Heart left ventricle (tissue), 13 donors: Measurements from ENCODE around the gene NDUFB5.

ENCODE experiments used
- POLR2A ChIP-seq, 2 donors: fragments of 450-650 bp; IDR thresholded peaks; one replicate each; pipeline ENCODE4 v1.6.1; 2017; ENCODE audit warnings: antibody characterized with exemption in 2 of 2, mild to moderate bottlenecking in 2 of 2, moderate library complexity in 2 of 2
- TF ChIP-seq, protein P1 (sequence below), 12 donors: fragments of 200-600 bp; sonication (generic) in 4 of 12; IDR thresholded peaks; one replicate each; pipeline versions ENCODE4 v1.5.0 to v1.8.0; 2018 to 2022; ENCODE audit warnings: antibody characterized with exemption in 12 of 12, mild to moderate bottlenecking in 5 of 12
- donor health status: ischemic (EF 13 %, LVEDD 7.1; RV severe dilation, severe dysfunction).
- donor health status: DM: no; HTN: yes; CAD: no.
- donor health status: DM: no; HTN: no; CAD: no.
- donor health status: ischemic (EF 25% LVEDD 6.9; RV normal size, moderate dysfunction).
- donor health status: ischemic (EF 25% LVEDD 5.7; RV mildly dilated, moderate dysfunction).
- donor health status: ischemic (EF 35%, LVEDD 5.7; RV mildly dilated, moderate dysfunction).
- donor health status: nonischemic (EF 11% LVEDD 7.7; RV severe dilation, severe dysfunction).
- donor health status: DM: yes; HTN: yes; CAD: no.
- donor health status: PGD.
- donor health status: ischemic (EF 29% LVEDD 5.4; RV normal size, mild dysfunction).
- donor health status: nonischemic (EF 23%, LVEDD 6.1; RV moderate dilation, normal function).

DNA sequence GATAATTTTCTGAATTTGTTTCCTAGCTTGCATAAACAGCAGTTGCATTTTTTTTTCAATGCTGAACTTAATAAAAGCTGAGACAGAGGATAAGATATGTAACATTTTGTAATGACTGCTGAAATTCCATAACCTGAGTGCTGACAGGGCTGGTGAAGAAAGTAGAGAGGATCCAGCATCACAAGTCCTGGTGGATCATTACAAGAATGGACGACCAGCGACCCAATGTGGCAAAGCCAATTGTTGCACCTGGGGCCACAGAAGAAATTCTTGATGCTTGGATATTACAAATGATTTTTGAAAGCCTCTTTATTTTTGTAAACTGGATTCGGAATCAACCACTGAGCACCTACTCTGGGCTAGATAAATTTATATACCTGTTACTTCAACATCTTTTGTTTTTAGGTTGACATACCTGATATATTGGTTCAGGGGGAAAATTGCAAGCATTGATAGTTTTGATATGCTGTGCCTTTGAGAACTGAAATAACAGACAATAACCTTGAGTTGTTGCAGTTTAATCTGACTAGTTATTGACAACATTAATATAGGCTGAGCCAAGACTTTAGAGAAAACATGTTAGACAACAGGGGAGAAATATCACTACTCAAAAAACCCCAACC is 45.7 kb upstream of the NDUFB5 start:
- TF ChIP-seq, protein P1, sequence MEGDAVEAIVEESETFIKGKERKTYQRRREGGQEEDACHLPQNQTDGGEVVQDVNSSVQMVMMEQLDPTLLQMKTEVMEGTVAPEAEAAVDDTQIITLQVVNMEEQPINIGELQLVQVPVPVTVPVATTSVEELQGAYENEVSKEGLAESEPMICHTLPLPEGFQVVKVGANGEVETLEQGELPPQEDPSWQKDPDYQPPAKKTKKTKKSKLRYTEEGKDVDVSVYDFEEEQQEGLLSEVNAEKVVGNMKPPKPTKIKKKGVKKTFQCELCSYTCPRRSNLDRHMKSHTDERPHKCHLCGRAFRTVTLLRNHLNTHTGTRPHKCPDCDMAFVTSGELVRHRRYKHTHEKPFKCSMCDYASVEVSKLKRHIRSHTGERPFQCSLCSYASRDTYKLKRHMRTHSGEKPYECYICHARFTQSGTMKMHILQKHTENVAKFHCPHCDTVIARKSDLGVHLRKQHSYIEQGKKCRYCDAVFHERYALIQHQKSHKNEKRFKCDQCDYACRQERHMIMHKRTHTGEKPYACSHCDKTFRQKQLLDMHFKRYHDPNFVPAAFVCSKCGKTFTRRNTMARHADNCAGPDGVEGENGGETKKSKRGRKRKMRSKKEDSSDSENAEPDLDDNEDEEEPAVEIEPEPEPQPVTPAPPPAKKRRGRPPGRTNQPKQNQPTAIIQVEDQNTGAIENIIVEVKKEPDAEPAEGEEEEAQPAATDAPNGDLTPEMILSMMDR (IDR thresholded peaks at IDR 0.05) = peak; percentile 75 to 95 (median 89)
- no peak for TF ChIP-seq POLR2A (IDR thresholded peaks at IDR 0.05)
